ENCODE results near the gene NPIPB6. TPM values are rescaled to one million over a fixed set of nuclear protein-coding genes. Genes with fewer than 3 reads are reported as not detected.

Gene NPIPB6
- total RNA-seq, 4 donors from 2014 or later = 0.21 to 3.8 (median 2.1) TPM

DNA sequence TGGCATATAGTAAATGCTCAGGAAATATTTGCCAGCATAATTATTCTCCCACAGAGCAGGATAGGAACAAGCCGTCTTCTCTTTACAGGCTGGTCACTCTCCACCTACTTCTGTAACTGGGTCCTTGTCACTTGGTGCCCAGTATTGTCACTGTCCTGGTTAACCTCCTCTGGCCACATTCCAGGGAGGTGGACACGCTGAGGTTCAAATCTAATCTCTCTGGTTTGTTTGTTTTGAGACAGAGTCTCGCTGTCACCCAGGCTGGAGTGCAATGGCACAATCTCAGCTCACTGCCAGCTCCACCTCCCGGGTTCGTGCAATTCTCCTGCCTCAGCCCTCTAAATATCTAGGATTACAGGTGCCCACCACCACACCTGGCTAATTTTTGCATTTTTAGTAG, 55.4 kb downstream of the NPIPB6 start:
- TF ChIP-seq POLR2A (IDR thresholded peaks at IDR 0.05) = no peak
- TF ChIP-seq, protein P1, sequence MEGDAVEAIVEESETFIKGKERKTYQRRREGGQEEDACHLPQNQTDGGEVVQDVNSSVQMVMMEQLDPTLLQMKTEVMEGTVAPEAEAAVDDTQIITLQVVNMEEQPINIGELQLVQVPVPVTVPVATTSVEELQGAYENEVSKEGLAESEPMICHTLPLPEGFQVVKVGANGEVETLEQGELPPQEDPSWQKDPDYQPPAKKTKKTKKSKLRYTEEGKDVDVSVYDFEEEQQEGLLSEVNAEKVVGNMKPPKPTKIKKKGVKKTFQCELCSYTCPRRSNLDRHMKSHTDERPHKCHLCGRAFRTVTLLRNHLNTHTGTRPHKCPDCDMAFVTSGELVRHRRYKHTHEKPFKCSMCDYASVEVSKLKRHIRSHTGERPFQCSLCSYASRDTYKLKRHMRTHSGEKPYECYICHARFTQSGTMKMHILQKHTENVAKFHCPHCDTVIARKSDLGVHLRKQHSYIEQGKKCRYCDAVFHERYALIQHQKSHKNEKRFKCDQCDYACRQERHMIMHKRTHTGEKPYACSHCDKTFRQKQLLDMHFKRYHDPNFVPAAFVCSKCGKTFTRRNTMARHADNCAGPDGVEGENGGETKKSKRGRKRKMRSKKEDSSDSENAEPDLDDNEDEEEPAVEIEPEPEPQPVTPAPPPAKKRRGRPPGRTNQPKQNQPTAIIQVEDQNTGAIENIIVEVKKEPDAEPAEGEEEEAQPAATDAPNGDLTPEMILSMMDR (IDR thresholded peaks at IDR 0.05) = no peak
- intact Hi-C loops (cut with DNase I) = no loop called here

GRCh38 chr16:28304214-28304613, 59.1 kb downstream of the NPIPB6 start:
- TF ChIP-seq POLR2A (IDR thresholded peaks at IDR 0.05) = no peak
- TF ChIP-seq, protein P1 (IDR thresholded peaks at IDR 0.05) = no peak
- intact Hi-C loops (cut with DNase I) = no loop called here
- H3K4me3 ChIP-seq = no peak overlapping the region
- no peaks in the 10 kb centered on the region for H3K9me3 ChIP-seq
- no peak for DNase-seq
- no peaks in the 10 kb centered on the region for H3K36me3 ChIP-seq
- no peaks in the 10 kb centered on the region for H3K4me1 ChIP-seq
- H3K27ac ChIP-seq = no peak overlapping the region
- H3K27me3 ChIP-seq = no peaks in the 10 kb centered on the region
- 64 to 70% methylated on average over 2 to 6 of the region's 8 CpGs for WGBS, 2 donors

More for the DNA sequence above, 55.4 kb downstream of the NPIPB6 start:
- WGBS, 2 donors = 83 to 90% methylated on average over 5 of the region's 5 CpGs
- no peaks in the 10 kb centered on the region for H3K27me3 ChIP-seq
- H3K36me3 ChIP-seq = no peaks in the 10 kb centered on the region
- no peaks in the 10 kb centered on the region for H3K4me1 ChIP-seq
- no peak for DNase-seq
- H3K4me3 ChIP-seq = no peak overlapping the region
- no peak overlapping the region for H3K27ac ChIP-seq
- no peaks in the 10 kb centered on the region for H3K9me3 ChIP-seq

GRCh38 chr16:28303132-28303531, 60.2 kb downstream of the NPIPB6 start:
- H3K27me3 ChIP-seq = no peaks in the 10 kb centered on the region
- no peak overlapping the region for H3K4me3 ChIP-seq
- DNase-seq = no peak
- H3K9me3 ChIP-seq = no peaks in the 10 kb centered on the region
- intact Hi-C loops (cut with DNase I) = no loop called here
- H3K27ac ChIP-seq = no peak overlapping the region
- no peaks in the 10 kb centered on the region for H3K36me3 ChIP-seq
- no peaks in the 10 kb centered on the region for H3K4me1 ChIP-seq
- TF ChIP-seq POLR2A (IDR thresholded peaks at IDR 0.05) = no peak
- TF ChIP-seq, protein P1 (IDR thresholded peaks at IDR 0.05) = no peak

DNA sequence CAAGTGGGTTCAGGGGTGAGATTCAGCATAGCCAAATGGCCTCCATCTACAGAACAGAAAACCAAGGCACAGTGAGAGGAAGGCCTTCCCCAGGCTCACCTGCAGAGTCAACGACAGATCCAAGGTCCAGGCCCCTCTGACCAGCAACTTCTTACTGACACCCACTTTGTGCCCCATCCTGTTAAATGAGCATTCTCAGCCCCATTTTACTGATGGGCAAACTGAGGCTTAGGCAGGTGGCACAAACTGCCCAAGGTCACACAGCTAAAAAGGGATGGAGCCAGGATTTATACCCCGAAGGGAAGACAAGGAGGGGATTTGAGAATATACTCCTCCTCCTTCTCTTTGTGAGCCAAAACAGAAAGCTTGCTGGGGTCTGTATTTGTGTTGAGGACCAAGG, 61.7 kb downstream of the NPIPB6 start:
- H3K27ac ChIP-seq = no peak overlapping the region
- WGBS, 2 donors = 65 to 100% methylated on average over 2 of the region's 2 CpGs
- no peaks in the 10 kb centered on the region for H3K9me3 ChIP-seq
- TF ChIP-seq POLR2A (IDR thresholded peaks at IDR 0.05) = no peak
- H3K27me3 ChIP-seq = no peaks in the 10 kb centered on the region
- DNase-seq = no peak
- no peaks in the 10 kb centered on the region for H3K36me3 ChIP-seq
- H3K4me1 ChIP-seq = no peaks in the 10 kb centered on the region
- intact Hi-C loops (cut with DNase I) = no loop called here
- no peak overlapping the region for H3K4me3 ChIP-seq

- Histone ChIP-seq H3K36me3 (no peaks in the 10 kb centered on the region), H3K4me3 (no peak overlapping the region), H3K27ac (no peak overlapping the region), H3K27me3 (no peaks in the 10 kb centered on the region), H3K9me3 (no peaks in the 10 kb centered on the region), H3K4me1 (no peaks in the 10 kb centered on the region)
- TF ChIP-seq POLR2A (IDR thresholded peaks at IDR 0.05) = no peak
- TF ChIP-seq, protein P1 (IDR thresholded peaks at IDR 0.05) = no peak
- intact Hi-C loops (cut with DNase I) = no loop called here
- no peak for DNase-seq
- 79 to 80% methylated on average over 2 of the region's 6 CpGs for WGBS, 2 donors
Measured at GRCh38 chr16:28301154-28301553, 62.2 kb downstream of the NPIPB6 start.

- no peak overlapping the region for H3K27ac ChIP-seq
- intact Hi-C loops (cut with DNase I) = no loop called here
Measured at GRCh38 chr16:28300327-28300726, 63.0 kb downstream of the NPIPB6 start.

More at GRCh38 chr16:28300327-28300726, 63.0 kb downstream of the NPIPB6 start:
- WGBS, 2 donors = 85 to 99% methylated on average over 5 of the region's 5 CpGs
- Histone ChIP-seq H3K4me1 (no peaks in the 10 kb centered on the region), H3K9me3 (no peaks in the 10 kb centered on the region), H3K27me3 (no peaks in the 10 kb centered on the region), H3K4me3 (no peak overlapping the region), H3K36me3 (no peaks in the 10 kb centered on the region)
- no peak for TF ChIP-seq POLR2A (IDR thresholded peaks at IDR 0.05)
- TF ChIP-seq, protein P1 (IDR thresholded peaks at IDR 0.05) = no peak
- DNase-seq = no peak
